PC-9 (cell line): ENCODE results near the gene FBN1. TPM values are rescaled to one million over a fixed set of nuclear protein-coding genes. Genes with fewer than 3 reads are reported as not detected.

ENCODE experiments used
- BruUV-seq: library from RNA; stranded (reverse); fragments of 400-500 nt; replicated peaks from 2 replicates; lab custom pipeline; 2021; lab: Mats Ljungman, UMichigan
- CTCF ChIA-PET: fragments of 300-600 bp; sonication (Branson Sonifier 250); formaldehyde crosslinking; loops from one replicate; lab custom pipeline; 2022; ENCODE audit warnings: antibody characterized with exemption; lab: Charles Lee
- POLR2A ChIA-PET: fragments of 300-600 bp; sonication (Branson Sonifier 250); formaldehyde crosslinking; loops from one replicate; lab custom pipeline; 2022; ENCODE audit warnings: antibody characterized with exemption; ENCODE audit not compliant: unreplicated experiment; lab: Charles Lee
- DNase-seq, 2 experiments: peaks; one replicate each; pipeline versions ENCODE4 v3.0.0 to v3.0.0-alpha.2; 2015 to 2022; ENCODE audit warnings: mixed read lengths in 1 of 2
- H2AFZ ChIP-seq: fragments of 200-600 bp; sonication (generic); 2 replicates; pipeline ENCODE4 v1.8.1; 2017; ENCODE audit warnings: antibody characterized with exemption
- H3F3A ChIP-seq: fragments of 200-600 bp; sonication (generic); 2 replicates; pipeline ENCODE4 v1.8.1; 2017; ENCODE audit warnings: antibody characterized with exemption, mild to moderate bottlenecking, low read depth; ENCODE audit not compliant: insufficient read depth
- H3K27ac ChIP-seq: fragments of 200-600 bp; sonication (generic); 2 replicates; pipeline ENCODE4 v1.6.1; 2016; ENCODE audit warnings: mixed run types
- H3K27me3 ChIP-seq: fragments of 200-600 bp; sonication (generic); 2 replicates; pipeline ENCODE4 v1.6.1; 2016; ENCODE audit warnings: low read depth, mixed run types; ENCODE audit not compliant: insufficient read depth
- H3K36me3 ChIP-seq: fragments of 200-600 bp; sonication (generic); 2 replicates; pipeline ENCODE4 v1.6.1; 2016; ENCODE audit warnings: low read depth, mixed run types
- H3K4me1 ChIP-seq: fragments of 200-600 bp; sonication (generic); replicated peaks from 2 replicates; pipeline ENCODE4 v1.6.1; 2016; ENCODE audit warnings: mixed run types; ENCODE audit not compliant: insufficient read depth
- H3K4me2 ChIP-seq: fragments of 200-600 bp; sonication (generic); 2 replicates; pipeline ENCODE4 v1.6.1; 2017; ENCODE audit warnings: mixed run types
- H3K4me3 ChIP-seq: fragments of 200-600 bp; sonication (generic); 2 replicates; pipeline ENCODE4 v1.6.1; 2016; ENCODE audit warnings: mixed run types
- H3K79me2 ChIP-seq: fragments of 200-600 bp; sonication (generic); 2 replicates; pipeline ENCODE4 v1.6.1; 2017; ENCODE audit warnings: low read depth, mixed run types
- H3K9me2 ChIP-seq: fragments of 200-600 bp; sonication (generic); 2 replicates; pipeline ENCODE4 v1.8.1; 2017; ENCODE audit warnings: mild to moderate bottlenecking; ENCODE audit not compliant: insufficient read depth
- H3K9me3 ChIP-seq: fragments of 200-600 bp; sonication (generic); 2 replicates; pipeline ENCODE4 v1.8.1; 2016; ENCODE audit warnings: low read depth; ENCODE audit not compliant: insufficient read depth
- H4K20me1 ChIP-seq: fragments of 200-600 bp; sonication (generic); 2 replicates; pipeline ENCODE4 v1.8.1; 2017; ENCODE audit not compliant: insufficient read depth
- CTCF ChIP-seq: fragments of 200-600 bp; sonication (generic); conservative IDR thresholded peaks from 2 replicates; pipeline ENCODE4 v1.6.1; 2017; ENCODE audit warnings: mixed run types, antibody characterized with exemption, mild to moderate bottlenecking, moderate library complexity
- EZH2 ChIP-seq: fragments of 200-600 bp; sonication (generic); IDR thresholded peaks from 2 replicates; pipeline ENCODE4 v1.8.0; 2017; ENCODE audit warnings: antibody characterized with exemption, low read depth
- intact Hi-C: fragments of 100-400 bp; cut with micrococcal nuclease; formaldehyde crosslinking; loops from one replicate; pipeline ENCODE4 v1.10.0; 2022; ENCODE audit not compliant: unreplicated experiment
- total RNA-seq: library from RNA; stranded (reverse); gene quantifications from 2 replicates; pipeline ENCODE4 v1.2.3, GENCODE V29; 2021

Gene FBN1
- total RNA-seq, 1 experiment from 2014 or later: 1.3 TPM

GRCh38 chr15:48402427-48403177, 242.9 kb downstream of the FBN1 start:
- intact Hi-C loops: no loop called here
- Histone ChIP-seq H3K27me3 (no peaks in the 10 kb centered on the region), H4K20me1 (no peaks in the 10 kb centered on the region), H3K36me3 (no peaks in the 10 kb centered on the region), H3F3A (no peaks in the 10 kb centered on the region), H3K4me2 (no peak overlapping the region), H3K79me2 (no peaks in the 10 kb centered on the region), H3K9me3 (no peaks in the 10 kb centered on the region), H3K4me1 (no peaks in the 10 kb centered on the region), H3K9me2 (no peaks in the 10 kb centered on the region), H3K27ac (no peak overlapping the region), H3K4me3 (no peak overlapping the region), H2AFZ (no peak overlapping the region)
- DNase-seq: no peak
- POLR2A ChIA-PET: no interaction called here
- CTCF ChIA-PET: no interaction called here
- no TSS peak for BruUV-seq
- TF ChIP-seq EZH2 (no peak), CTCF (no peak)

- no peak overlapping the region for H2AFZ ChIP-seq
Measured at GRCh38 chr15:48400086-48400485, 245.4 kb downstream of the FBN1 start.

GRCh38 chr15:48397841-48398240, 247.7 kb downstream of the FBN1 start:
- Histone ChIP-seq H3K79me2 (no peaks in the 10 kb centered on the region), H4K20me1 (no peaks in the 10 kb centered on the region), H3K9me3 (no peaks in the 10 kb centered on the region), H3K9me2 (no peaks in the 10 kb centered on the region), H2AFZ (no peak overlapping the region), H3K4me3 (no peak overlapping the region), H3K4me1 (no peaks in the 10 kb centered on the region), H3K27ac (no peak overlapping the region), H3K36me3 (no peaks in the 10 kb centered on the region), H3K27me3 (no peaks in the 10 kb centered on the region), H3F3A (no peaks in the 10 kb centered on the region), H3K4me2 (no peak overlapping the region)
- TF ChIP-seq CTCF: no peak
- TF ChIP-seq EZH2: no peak
- DNase-seq: no peak
- BruUV-seq: no TSS peak
- POLR2A ChIA-PET: no interaction called here
- intact Hi-C loops: no loop called here
- CTCF ChIA-PET: no interaction called here

More at GRCh38 chr15:48400086-48400485, 245.4 kb downstream of the FBN1 start:
- Histone ChIP-seq H3K4me2 (no peak overlapping the region), H3K9me2 (no peaks in the 10 kb centered on the region), H3K36me3 (no peaks in the 10 kb centered on the region), H3K27me3 (no peaks in the 10 kb centered on the region), H3K4me1 (no peaks in the 10 kb centered on the region), H3K79me2 (no peaks in the 10 kb centered on the region), H3K9me3 (no peaks in the 10 kb centered on the region), H3F3A (no peaks in the 10 kb centered on the region), H3K27ac (no peak overlapping the region), H4K20me1 (no peaks in the 10 kb centered on the region), H3K4me3 (no peak overlapping the region)
- CTCF ChIA-PET: interaction anchor here (0.6 kb wide), 1 partner anchor 399 kb away, joined by 4 read pairs; no protein-coding TSS in a partner anchor
- BruUV-seq: no TSS peak
- intact Hi-C loops: no loop called here
- POLR2A ChIA-PET: no interaction called here
- DNase-seq: no peak
- TF ChIP-seq EZH2 (no peak), CTCF (no peak)
